H1 (cell line): ENCODE results near the gene GPR135. TPM values are rescaled to one million over a fixed set of nuclear protein-coding genes. Genes with fewer than 3 reads are reported as not detected.

Source experiments
- CTCF ChIA-PET: fragments of 300-600 bp; sonication (Branson Sonifier 250); formaldehyde crosslinking; loops from one replicate; lab custom pipeline; 2021; ENCODE audit not compliant: partially characterized antibody; lab: Charles Lee
- POLR2A ChIA-PET: fragments of 300-600 bp; sonication (Branson Sonifier 250); formaldehyde crosslinking; loops from one replicate; lab custom pipeline; 2021; ENCODE audit warnings: inconsistent platforms; ENCODE audit not compliant: partially characterized antibody; lab: Charles Lee
- DNase-seq, 2 experiments: peaks; one replicate each; pipeline versions ENCODE4 v3.0.0 to v3.0.0-alpha.2; 2010 to 2022; ENCODE audit warnings: low spot score in 2 of 2, low read depth in 1 of 2, mixed read lengths in 1 of 2
- FAIRE-seq: peaks from 2 replicates; lab custom pipeline; 2011; peaks lifted over from hg19 to GRCh38; lab: Jason Lieb, UNC
- H2AFZ ChIP-seq: 2 replicates; pipeline ENCODE4 v1.8.1; 2012; ENCODE audit warnings: low read length, inconsistent platforms
- H2AK5ac ChIP-seq: 2 replicates; pipeline ENCODE4 v1.6.1; 2013; ENCODE audit warnings: low read depth, low read length
- H2BK120ac ChIP-seq: replicated peaks from 2 replicates; pipeline ENCODE3; 2013; ENCODE audit warnings: low read depth, low read length, inconsistent platforms
- H2BK12ac ChIP-seq: 2 replicates; pipeline ENCODE4 v1.6.1; 2013; ENCODE audit warnings: low read depth, low read length
- H2BK15ac ChIP-seq: 2 replicates; pipeline ENCODE4 v1.6.1; 2013; ENCODE audit warnings: low read length
- H2BK20ac ChIP-seq: 2 replicates; pipeline ENCODE4 v1.6.1; 2013; ENCODE audit warnings: low read length
- H2BK5ac ChIP-seq: 2 replicates; pipeline ENCODE4 v1.6.1; 2013; ENCODE audit warnings: low read depth, low read length
- H3K14ac ChIP-seq: 2 replicates; pipeline ENCODE4 v1.6.1; 2013; ENCODE audit warnings: inconsistent platforms; ENCODE audit not compliant: insufficient read length
- H3K18ac ChIP-seq: 2 replicates; pipeline ENCODE4 v1.6.1; 2013; ENCODE audit warnings: low read length; ENCODE audit errors: extremely low read depth
- H3K23ac ChIP-seq: 2 replicates; pipeline ENCODE4 v1.6.1; 2013; ENCODE audit warnings: inconsistent platforms; ENCODE audit not compliant: insufficient read length
- H3K23me2 ChIP-seq: 2 replicates; pipeline ENCODE4 v1.6.1; 2013; ENCODE audit warnings: low read depth, low read length
- H3K27ac ChIP-seq: 2 replicates; pipeline ENCODE4 v1.6.1; 2011; ENCODE audit warnings: low read depth, low read length, inconsistent platforms
- H3K27me3 ChIP-seq, 4 experiments: replicated peaks in 1 of 4; 1 replicate in 1 of 4; 2 replicates in 3 of 4; pipeline versions ENCODE4 v1.6.1 to v1.8.1; 2011 to 2013; ENCODE audit warnings: low read length in 3 of 4, mild to moderate bottlenecking in 3 of 4, inconsistent platforms in 2 of 4, mixed read lengths in 2 of 4, moderate library complexity in 1 of 4; ENCODE audit not compliant: control insufficient read depth in 3 of 4, insufficient read depth in 3 of 4; ENCODE audit errors: extremely low read depth in 1 of 4
- H3K36me3 ChIP-seq, 4 experiments: 2 replicates each; pipeline versions ENCODE4 v1.6.1 to v1.8.1; 2011 to 2013; ENCODE audit warnings: mild to moderate bottlenecking in 4 of 4, low read length in 3 of 4, moderate library complexity in 2 of 4, control low read depth in 1 of 4, inconsistent platforms in 1 of 4; ENCODE audit not compliant: insufficient read depth in 4 of 4, control insufficient read depth in 2 of 4
- H3K4ac ChIP-seq: replicated peaks from 2 replicates; pipeline ENCODE3; 2013; ENCODE audit warnings: low read length, low read depth, mixed read lengths, inconsistent platforms; ENCODE audit not compliant: insufficient read length
- H3K4me1 ChIP-seq, 4 experiments: replicated peaks in 1 of 4; 1 replicate in 1 of 4; 2 replicates in 3 of 4; pipeline versions ENCODE4 v1.6.1 to v1.8.1; 2011 to 2013; ENCODE audit warnings: low read length in 3 of 4, inconsistent platforms in 2 of 4, mixed read lengths in 1 of 4; ENCODE audit not compliant: insufficient read depth in 4 of 4, control insufficient read depth in 3 of 4
- H3K4me2 ChIP-seq, 2 experiments: 2 replicates each; pipeline versions ENCODE4 v1.6.1 to v1.8.1; 2011 to 2013; ENCODE audit warnings: low read depth in 2 of 2, low read length in 2 of 2, control low read depth in 1 of 2, inconsistent platforms in 1 of 2, mild to moderate bottlenecking in 1 of 2; ENCODE audit not compliant: insufficient read depth in 1 of 2
- H3K4me3 ChIP-seq, 4 experiments: fragments of 200-600, 300-600 bp in 1 of 4; sonication (generic), shearing (Covaris generic), sonication (Bioruptor Twin) in 1 of 4; 2 replicates each; pipeline versions ENCODE4 v1.5.1 to v1.8.1; 2011 to 2016; ENCODE audit warnings: low read length in 4 of 4, low read depth in 3 of 4, control low read depth in 2 of 4, inconsistent platforms in 2 of 4, mild to moderate bottlenecking in 2 of 4, mixed read lengths in 1 of 4, moderate library complexity in 1 of 4; ENCODE audit not compliant: insufficient read depth in 2 of 4; ENCODE audit errors: extremely low read depth in 1 of 4
- H3K56ac ChIP-seq: replicated peaks from 2 replicates; pipeline ENCODE3; 2013; ENCODE audit warnings: low read depth, mild to moderate bottlenecking, mixed read lengths, low read length, inconsistent platforms; ENCODE audit not compliant: insufficient read length
- H3K79me1 ChIP-seq: 2 replicates; pipeline ENCODE4 v1.6.1; 2013; ENCODE audit warnings: low read depth, low read length, control low read depth
- H3K79me2 ChIP-seq, 2 experiments: 2 replicates each; pipeline versions ENCODE4 v1.6.1 to v1.8.1; 2012 to 2013; ENCODE audit warnings: low read length in 2 of 2, mild to moderate bottlenecking in 2 of 2, inconsistent platforms in 1 of 2; ENCODE audit not compliant: insufficient read depth in 2 of 2, control insufficient read depth in 1 of 2
- H3K9ac ChIP-seq, 4 experiments: replicated peaks in 1 of 4; 1 replicate in 1 of 4; 2 replicates in 3 of 4; pipeline versions ENCODE4 v1.6.1 to v1.8.1; 2011 to 2013; ENCODE audit warnings: low read depth in 3 of 4, low read length in 3 of 4, control low read depth in 2 of 4, mild to moderate bottlenecking in 2 of 4, moderate library complexity in 2 of 4, inconsistent platforms in 1 of 4; ENCODE audit errors: extremely low read depth in 1 of 4
- H3K9me3 ChIP-seq, 2 experiments: 2 replicates each; pipeline versions ENCODE4 v1.6.1 to v1.8.1; 2012 to 2013; ENCODE audit warnings: mild to moderate bottlenecking in 2 of 2, moderate library complexity in 2 of 2, control low read depth in 1 of 2, inconsistent platforms in 1 of 2, low read depth in 1 of 2, low read length in 1 of 2, mixed read lengths in 1 of 2; ENCODE audit not compliant: insufficient read depth in 2 of 2
- H4K20me1 ChIP-seq, 2 experiments: replicated peaks in 1 of 2; 2 replicates each; pipeline versions ENCODE3 to v1.8.1; 2011 to 2013; ENCODE audit warnings: inconsistent platforms in 2 of 2, low read length in 2 of 2, mild to moderate bottlenecking in 1 of 2; ENCODE audit not compliant: insufficient read depth in 2 of 2, control insufficient read depth in 1 of 2
- H4K5ac ChIP-seq: 2 replicates; pipeline ENCODE4 v1.6.1; 2013; ENCODE audit warnings: low read length, low read depth, mixed read lengths, inconsistent platforms; ENCODE audit not compliant: insufficient read length
- H4K8ac ChIP-seq: 2 replicates; pipeline ENCODE4 v1.8.0; 2013; ENCODE audit warnings: mild to moderate bottlenecking, moderate library complexity, low read length, inconsistent platforms; ENCODE audit not compliant: insufficient read depth; ENCODE audit errors: extremely low read depth
- H4K91ac ChIP-seq: replicated peaks from 2 replicates; pipeline ENCODE3; 2013; ENCODE audit warnings: low read length, mixed read lengths, inconsistent platforms; ENCODE audit not compliant: insufficient read length
- CHD2 ChIP-seq: IDR thresholded peaks from 2 replicates; pipeline ENCODE4 v1.6.1; 2012; ENCODE audit warnings: low read length, improper control_type of control experiment
- CTBP2 ChIP-seq: IDR thresholded peaks from 2 replicates; pipeline ENCODE4 v1.7.0; 2011; ENCODE audit warnings: borderline replicate concordance, mild to moderate bottlenecking, moderate library complexity, mixed read lengths, low read length; ENCODE audit not compliant: insufficient read depth, insufficient read length
- EGR1 ChIP-seq: IDR thresholded peaks from 2 replicates; pipeline ENCODE4 v1.6.1; 2011; ENCODE audit warnings: low read depth, low read length, borderline replicate concordance
- JUND ChIP-seq: IDR thresholded peaks from 2 replicates; pipeline ENCODE4 v1.6.1; 2011; ENCODE audit warnings: mild to moderate bottlenecking, improper control_type of control experiment, low read length
- KDM5A ChIP-seq: fragments of 200-600 bp; IDR thresholded peaks from 2 replicates; pipeline ENCODE4 v1.7.1; 2012; ENCODE audit warnings: mild to moderate bottlenecking, low read length, inconsistent platforms, mixed read lengths
- POLR2A ChIP-seq, 2 experiments: IDR thresholded peaks; 1 replicate in 1 of 2; 2 replicates in 1 of 2; pipeline ENCODE4 v1.6.1; 2011; ENCODE audit warnings: low read depth in 2 of 2, low read length in 2 of 2, mild to moderate bottlenecking in 2 of 2; ENCODE audit errors: control extremely low read depth in 1 of 2
- RBBP5 ChIP-seq: IDR thresholded peaks from 2 replicates; pipeline ENCODE4 v1.7.1; 2012; ENCODE audit warnings: low read depth, mild to moderate bottlenecking, inconsistent platforms, low read length, moderate library complexity, borderline replicate concordance
- SIN3A ChIP-seq, 2 experiments: IDR thresholded peaks in 1 of 2; conservative IDR thresholded peaks in 1 of 2; 2 replicates each; pipeline ENCODE4 v1.6.1; 2011 to 2012; ENCODE audit warnings: low read length in 2 of 2, improper control_type of control experiment in 1 of 2, low read depth in 1 of 2, mild to moderate bottlenecking in 1 of 2
- SIX5 ChIP-seq: IDR thresholded peaks from 2 replicates; pipeline ENCODE4 v1.6.1; 2011; ENCODE audit warnings: mild to moderate bottlenecking, low read depth, low read length
- SP4 ChIP-seq: IDR thresholded peaks from 2 replicates; pipeline ENCODE4 v1.6.1; 2012; ENCODE audit warnings: low read length, inconsistent platforms
- TAF1 ChIP-seq: IDR thresholded peaks from 2 replicates; pipeline ENCODE4 v1.6.1; 2011; ENCODE audit warnings: mild to moderate bottlenecking, low read depth, low read length
- TBP ChIP-seq: IDR thresholded peaks from 2 replicates; pipeline ENCODE4 v1.6.1; 2011; ENCODE audit warnings: low read depth, low read length, improper control_type of control experiment
- TCF12 ChIP-seq: IDR thresholded peaks from 2 replicates; pipeline ENCODE4 v1.6.1; 2011; ENCODE audit warnings: low read depth, mild to moderate bottlenecking, low read length
- YY1 ChIP-seq: IDR thresholded peaks from 2 replicates; pipeline ENCODE4 v1.6.1; 2011; ENCODE audit warnings: low read depth, mild to moderate bottlenecking, low read length
- WGBS, 2 experiments: shearing (Covaris generic) in 1 of 2; methylation state at CpG; one replicate each; pipeline versions ENCODE4 v1.1.6 to v1.1.7; 2013 to 2015; ENCODE audit warnings: low lambda C conversion rate in 2 of 2, mixed read lengths in 2 of 2, inconsistent platforms in 1 of 2, low coverage in 1 of 2, missing lambda C conversion rate in 1 of 2; ENCODE audit not compliant: insufficient replicate concordance in 2 of 2, insufficient coverage in 1 of 2, insufficient read length in 1 of 2; ENCODE audit errors: extremely low coverage in 1 of 2, missing lambda C conversion rate in 1 of 2; 5-methylcytosine and 5-hydroxymethylcytosine counted together
- polyA plus RNA-seq, 7 experiments: library from polyadenylated mRNA; depleted of rRNA in 3 of 7; stranded (reverse) in 5 of 7; unstranded in 2 of 7; fragments of >200 nt in 5 of 7; fragments of 200-250 nt in 2 of 7; gene quantifications; 1 replicate in 5 of 7; 2 replicates in 1 of 7; 4 replicates in 1 of 7; pipeline versions ENCODE4 v1.2.1 to v1.2.3, GENCODE V29; 2011 to 2013; ENCODE audit warnings: missing spikeins in 2 of 7, mixed read lengths in 2 of 7
- total RNA-seq: library from RNA; stranded (reverse); fragmentation: NEBNext Ultra II Directional; extraction: Animal tissue kit (Norgen Biotek cat#: 25700); gene quantifications from 2 replicates; pipeline ENCODE4 v1.2.1, GENCODE V29; 2021
- TF ChIP-seq, protein P1 (sequence below): IDR thresholded peaks from 2 replicates; pipeline ENCODE4 v1.6.1; 2011; ENCODE audit warnings: low read length, improper control_type of control experiment

The GPR135 gene
- total and polyA plus RNA-seq, 2 of the 8 experiments (the other 6 are each of a cell fraction or from before 2014, with no cell fraction given): 0.48 to 1.1 TPM

GRCh38 chr14:59492384-59492783, 27.2 kb upstream of the GPR135 start:
- POLR2A ChIA-PET: interaction anchor here (0.6 kb wide), 1 partner anchor 248 kb away, joined by 4 read pairs; no protein-coding TSS in a partner anchor
- Histone ChIP-seq H4K5ac (no peak overlapping the region), H4K91ac (no peak overlapping the region), H3K4me3 (no peak overlapping the region), H2BK12ac (no peak overlapping the region), H3K56ac (no peak overlapping the region), H2BK5ac (no peak overlapping the region), H4K8ac (no peak overlapping the region), H2AFZ (no peak overlapping the region), H2BK20ac (no peak overlapping the region), H3K36me3 (peaks cover 13 to 67% (median 40%) of the 10 kb centered on the region in 4 experiments), H3K79me2 (peaks cover 0 to 7% of the 10 kb centered on the region in 2 experiments; a peak in 2 of 4 replicates), H3K79me1 (peaks cover 3% of the 10 kb centered on the region; the same call in 1 of the 2 replicates), H3K27me3 (no peaks in the 10 kb centered on the region), H2BK120ac (no peak overlapping the region), H2AK5ac (no peak overlapping the region), H3K23ac (no peak overlapping the region), H3K4me1 (no peaks in the 10 kb centered on the region), H3K4ac (no peak overlapping the region), H3K9ac (no peak overlapping the region), H3K9me3 (no peaks in the 10 kb centered on the region), H3K14ac (no peak overlapping the region), H3K4me2 (no peak overlapping the region), H3K27ac (no peak overlapping the region), H4K20me1 (peaks cover 0 to 4% of the 10 kb centered on the region in 2 experiments), H3K23me2 (no peaks in the 10 kb centered on the region), H2BK15ac (no peak overlapping the region), H3K18ac (no peak overlapping the region)
- 94% methylated on average over 1 of the region's 1 CpG; no CpG with 5 or more reads in 1 of the 2 experiments for WGBS, 2 experiments
- no peak for DNase-seq
- CTCF ChIA-PET: interaction anchor here (0.7 to 1.4 kb wide), 3 partner anchors 15 to 644 kb away, joined by 3 to 5 read pairs (median 3); no protein-coding TSS in a partner anchor
- no peak for FAIRE-seq
- no peak for TF ChIP-seq SP4
- TF ChIP-seq CHD2: no peak
- no peak for TF ChIP-seq SIX5
- TF ChIP-seq, protein P1, sequence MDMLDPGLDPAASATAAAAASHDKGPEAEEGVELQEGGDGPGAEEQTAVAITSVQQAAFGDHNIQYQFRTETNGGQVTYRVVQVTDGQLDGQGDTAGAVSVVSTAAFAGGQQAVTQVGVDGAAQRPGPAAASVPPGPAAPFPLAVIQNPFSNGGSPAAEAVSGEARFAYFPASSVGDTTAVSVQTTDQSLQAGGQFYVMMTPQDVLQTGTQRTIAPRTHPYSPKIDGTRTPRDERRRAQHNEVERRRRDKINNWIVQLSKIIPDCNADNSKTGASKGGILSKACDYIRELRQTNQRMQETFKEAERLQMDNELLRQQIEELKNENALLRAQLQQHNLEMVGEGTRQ: no peak
- TF ChIP-seq POLR2A (IDR thresholded peaks at IDR 0.05; ENCODE audit: control extremely low read depth in 1 of 2, low read depth in 2 of 2, low read length in 2 of 2): no peak
- no peak for TF ChIP-seq KDM5A
- no peak for TF ChIP-seq YY1
- TF ChIP-seq RBBP5: no peak
- no peak for TF ChIP-seq TAF1
- no peak for TF ChIP-seq EGR1
- TF ChIP-seq CTBP2: no peak
- TF ChIP-seq SIN3A (conservative IDR thresholded peaks at IDR 0.05 in 1 of 2, IDR thresholded peaks at IDR 0.05 in 1 of 2; ENCODE audit: low read depth in 1 of 2, low read length in 2 of 2): no peak
- no peak for TF ChIP-seq JUND
- no peak for TF ChIP-seq TBP
- TF ChIP-seq TCF12: no peak
